Endothelial cell of umbilical vein (primary cell): Measurements from ENCODE around the gene ADSL. TPM values are rescaled to one million over a fixed set of nuclear protein-coding genes. Genes with fewer than 3 reads are reported as not detected.

Source experiments
- BruUV-seq: library from RNA; stranded (reverse); fragments of 400-500 nt; replicated peaks from 2 replicates; lab custom pipeline; 2021; lab: Mats Ljungman, UMichigan
- CTCF ChIA-PET: fragments of 300-600, 350-600 bp; sonication (Branson Sonifier 250); formaldehyde crosslinking; loops from one replicate; lab custom pipeline; 2021; ENCODE audit warnings: antibody characterized with exemption, inconsistent platforms; lab: Charles Lee
- POLR2A ChIA-PET: fragments of 300-600, 350-600 bp; sonication (Branson Sonifier 250); formaldehyde crosslinking; loops from one replicate; lab custom pipeline; 2021; ENCODE audit warnings: antibody characterized with exemption, inconsistent platforms; lab: Charles Lee
- DNase-seq: peaks from one replicate; pipeline ENCODE4 v3.0.0-alpha.2; 2011; ENCODE audit warnings: low read depth, low spot score
- FAIRE-seq: peaks from 2 replicates; lab custom pipeline; 2011; peaks lifted over from hg19 to GRCh38; lab: Jason Lieb, UNC
- H2AFZ ChIP-seq: 2 replicates; pipeline ENCODE4 v1.6.0; 2012; ENCODE audit warnings: low read depth, low read length, control low read depth, inconsistent platforms
- H3K27ac ChIP-seq: 2 replicates; pipeline ENCODE4 v1.5.1; 2011; ENCODE audit warnings: low read depth, mild to moderate bottlenecking, control low read depth, low read length, moderate library complexity; ENCODE audit not compliant: insufficient read depth
- H3K27me3 ChIP-seq, 2 experiments: 2 replicates each; pipeline versions ENCODE4 v1.6.0 to v1.6.1; 2011; ENCODE audit warnings: low read length in 2 of 2, mixed read lengths in 1 of 2; ENCODE audit not compliant: control insufficient read depth in 2 of 2, insufficient read depth in 2 of 2
- H3K36me3 ChIP-seq, 2 experiments: 2 replicates in 1 of 2; 3 replicates in 1 of 2; pipeline ENCODE4 v1.5.1; 2011; ENCODE audit warnings: low read length in 2 of 2, mild to moderate bottlenecking in 1 of 2, moderate library complexity in 1 of 2; ENCODE audit not compliant: control insufficient read depth in 2 of 2, insufficient read depth in 2 of 2; ENCODE audit errors: extremely low read depth in 1 of 2
- H3K4me1 ChIP-seq: 3 replicates; pipeline ENCODE4 v1.5.1; 2011; ENCODE audit warnings: mild to moderate bottlenecking, low read length; ENCODE audit not compliant: control insufficient read depth, insufficient read depth; ENCODE audit errors: extremely low read depth
- H3K4me2 ChIP-seq: 2 replicates; pipeline ENCODE4 v1.6.1; 2011; ENCODE audit warnings: low read length, control low read depth, mixed read lengths; ENCODE audit not compliant: insufficient read depth
- H3K4me3 ChIP-seq, 3 experiments: fragments of 200-600 bp in 1 of 3; sonication (generic), shearing (Covaris generic) in 1 of 3; replicated peaks in 1 of 3; 2 replicates each; pipeline ENCODE4 v1.5.1; 2011 to 2016; ENCODE audit warnings: control low read depth in 3 of 3, low read length in 3 of 3, mild to moderate bottlenecking in 2 of 3, inconsistent platforms in 1 of 3, low read depth in 1 of 3, moderate library complexity in 1 of 3; ENCODE audit not compliant: insufficient read depth in 1 of 3
- H3K79me2 ChIP-seq: 2 replicates; pipeline ENCODE4 v1.6.0; 2012; ENCODE audit warnings: low read length, inconsistent platforms; ENCODE audit not compliant: control insufficient read depth, insufficient read depth
- H3K9ac ChIP-seq: replicated peaks from 2 replicates; pipeline ENCODE3; 2011; ENCODE audit warnings: low read length, control low read depth; ENCODE audit not compliant: insufficient read depth; ENCODE audit errors: extremely low read depth
- H3K9me1 ChIP-seq: replicated peaks from 3 replicates; pipeline ENCODE4 v1.6.0; 2011; ENCODE audit warnings: mild to moderate bottlenecking, low read length; ENCODE audit not compliant: control insufficient read depth, insufficient read depth; ENCODE audit errors: extremely low read depth
- H3K9me3 ChIP-seq: replicated peaks from 2 replicates; pipeline ENCODE4 v1.5.1; 2012; ENCODE audit warnings: low read length, inconsistent platforms; ENCODE audit not compliant: control insufficient read depth, insufficient read depth
- H4K20me1 ChIP-seq: replicated peaks from 2 replicates; pipeline ENCODE3; 2011; ENCODE audit warnings: mild to moderate bottlenecking, low read length; ENCODE audit not compliant: control insufficient read depth, insufficient read depth; ENCODE audit errors: extremely low read depth
- CTCF ChIP-seq, 2 donors: IDR thresholded peaks; 1 replicate in 1 of 2; 2 replicates in 1 of 2; pipeline ENCODE4 v1.5.1; 2011; ENCODE audit warnings: low read length in 2 of 2, mild to moderate bottlenecking in 2 of 2, moderate library complexity in 2 of 2, control low read depth in 1 of 2, inconsistent platforms in 1 of 2, low read depth in 1 of 2; ENCODE audit not compliant: insufficient read depth in 1 of 2; ENCODE audit errors: extremely low read depth in 1 of 2
- EZH2 ChIP-seq: IDR thresholded peaks from 2 replicates; pipeline ENCODE4 v1.6.1; 2012; ENCODE audit warnings: borderline replicate concordance, low read depth, mild to moderate bottlenecking, moderate library complexity, low read length, inconsistent platforms; ENCODE audit not compliant: severe bottlenecking
- FOS ChIP-seq: IDR thresholded peaks from 2 replicates; pipeline ENCODE4 v1.6.1; 2011; ENCODE audit warnings: mild to moderate bottlenecking, low read length, moderate library complexity, borderline replicate concordance; ENCODE audit not compliant: insufficient read depth
- GATA2 ChIP-seq: IDR thresholded peaks from 2 replicates; pipeline ENCODE4 v1.7.0; 2011; ENCODE audit warnings: low read depth, mild to moderate bottlenecking, moderate library complexity, mixed read lengths, low read length; ENCODE audit not compliant: insufficient read length, insufficient read depth
- JUN ChIP-seq: IDR thresholded peaks from 2 replicates; pipeline ENCODE4 v1.6.1; 2011; ENCODE audit warnings: borderline replicate concordance, low read depth; ENCODE audit not compliant: insufficient read length, insufficient read depth
- MAX ChIP-seq: IDR thresholded peaks from 2 replicates; pipeline ENCODE4 v1.6.1; 2011; ENCODE audit not compliant: insufficient read depth, insufficient read length
- MYC ChIP-seq: IDR thresholded peaks from one replicate; pipeline ENCODE4 v1.6.1; 2011; ENCODE audit warnings: mild to moderate bottlenecking, low read depth, low read length
- POLR2A ChIP-seq: IDR thresholded peaks from 2 replicates; pipeline ENCODE4 v1.6.1; 2012; ENCODE audit warnings: low read depth, mild to moderate bottlenecking, control low read depth, low read length
- POLR2AphosphoS5 ChIP-seq: IDR thresholded peaks from 2 replicates; pipeline ENCODE4 v1.6.1; 2012; ENCODE audit warnings: low read depth, mild to moderate bottlenecking, control low read depth, low read length, moderate library complexity; ENCODE audit not compliant: insufficient read depth
- dilution Hi-C: fragments of 300-500 bp; cut with MboI; formaldehyde crosslinking; loops from one replicate; pipeline ENCODE4 v1.15.0; 2019; ENCODE audit warnings: low sequenced_read_pairs; ENCODE audit not compliant: extremely low pct_ligation_motif_present
- intact Hi-C: fragments of 100-400 bp; cut with micrococcal nuclease; formaldehyde crosslinking; loops from one replicate; pipeline ENCODE4 v1.10.0; 2022
- polyA plus RNA-seq, 4 experiments: library from polyadenylated mRNA; depleted of rRNA in 3 of 4; stranded (reverse) in 3 of 4; unstranded in 1 of 4; fragments of >200 nt; gene quantifications; 2 replicates each; pipeline versions ENCODE4 v1.2.1 to v1.2.3, GENCODE V29; 2011 to 2012; ENCODE audit warnings: missing spikeins in 1 of 4
- total RNA-seq: library from RNA; stranded (reverse); gene quantifications from 2 replicates; pipeline ENCODE4 v1.2.3, GENCODE V29; 2021

The ADSL gene
- total and polyA plus RNA-seq, 2 donors (not counting 3 experiments of a cell fraction or from before 2014, with no cell fraction given): 103 to 141 TPM

- FAIRE-seq: no peak
- no peak overlapping the region for H3K9ac ChIP-seq
- H3K36me3 ChIP-seq: no peaks in the 10 kb centered on the region
- H3K9me1 ChIP-seq: no peaks in the 10 kb centered on the region
- H3K79me2 ChIP-seq: peaks cover 7% of the 10 kb centered on the region
- dilution Hi-C loops (no loop called here), intact Hi-C loops (no loop called here)
- POLR2A ChIA-PET: no interaction called here
- CTCF ChIA-PET: interaction anchor here (2.0 kb wide), 1 partner anchor 11 kb away, joined by 7 read pairs; no protein-coding TSS in a partner anchor
- no peak overlapping the region for H2AFZ ChIP-seq
- peaks cover 21% of the 10 kb centered on the region for H3K4me1 ChIP-seq
- H3K9me3 ChIP-seq: no peaks in the 10 kb centered on the region
- H3K27ac ChIP-seq: no peak overlapping the region
- H3K4me2 ChIP-seq: no peak overlapping the region
- no peaks in the 10 kb centered on the region for H3K27me3 ChIP-seq
- no peak overlapping the region for H3K4me3 ChIP-seq
- DNase-seq: no peak
- H4K20me1 ChIP-seq: no peaks in the 10 kb centered on the region
- BruUV-seq: no TSS peak
- TF ChIP-seq POLR2AphosphoS5 (no peak), FOS (no peak), MYC (no peak), MAX (no peak), POLR2A (no peak), JUN (no peak), EZH2 (no peak), GATA2 (no peak), CTCF (IDR thresholded peaks at IDR 0.05; ENCODE audit: extremely low read depth in 1 of 2, insufficient read depth in 1 of 2, low read depth in 1 of 2, low read length in 2 of 2) (no peak)
Measured at GRCh38 chr22:40395607-40396006, 49.3 kb downstream of the ADSL start.
